ENCODE results near the gene S100B. TPM values are rescaled to one million over a fixed set of nuclear protein-coding genes. Genes with fewer than 3 reads are reported as not detected.

S100B gene
- total and polyA plus RNA-seq, 2 donors (not counting 3 experiments of a cell fraction or from before 2014, with no cell fraction given): not detected

DNA sequence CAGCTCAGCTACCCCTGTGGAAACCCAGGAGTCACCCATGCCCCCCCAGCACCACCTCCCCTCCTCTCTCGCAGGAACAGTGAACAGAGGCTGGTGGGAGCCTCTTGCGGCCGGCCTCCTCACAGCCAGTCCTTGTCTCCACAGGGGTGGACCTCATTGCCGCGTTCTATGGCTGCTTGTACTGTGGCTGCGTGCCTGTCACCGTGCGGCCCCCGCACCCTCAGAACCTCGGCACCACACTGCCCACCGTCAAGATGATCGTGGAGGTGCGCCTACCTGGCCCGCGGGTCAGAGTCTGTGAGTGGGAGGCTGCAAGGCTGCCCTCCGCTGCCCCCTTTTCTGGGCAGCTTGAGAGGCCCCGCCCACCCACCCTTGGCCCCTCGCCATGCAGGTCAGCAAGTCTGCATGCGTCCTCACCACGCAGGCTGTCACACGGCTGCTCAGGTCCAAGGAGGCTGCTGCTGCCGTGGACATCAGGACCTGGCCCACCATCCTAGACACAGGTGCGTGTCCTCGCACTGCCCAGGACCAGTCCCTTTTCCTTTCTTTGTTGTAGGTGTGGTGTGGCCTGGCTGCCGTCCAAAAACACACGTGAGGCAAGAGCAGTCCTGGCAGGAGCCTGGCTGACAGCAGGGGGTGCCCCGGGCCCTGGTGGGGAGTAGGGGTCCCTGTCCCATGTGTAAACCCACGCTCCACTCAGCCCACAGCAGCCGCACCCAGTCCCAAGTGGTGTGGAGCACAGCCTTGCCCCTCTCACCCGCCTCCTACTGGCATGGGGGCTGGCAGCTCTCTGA is 50.3 kb downstream of the S100B start:
- BruUV-seq (replicated peaks): no TSS peak
- H3K27me3 ChIP-seq (ENCODE audit: control insufficient read depth in 2 of 2, insufficient read depth in 2 of 2, low read length in 2 of 2): no peaks in the 10 kb centered on the region
- DNase-seq (ENCODE audit: low read depth, low spot score): no peak
- H3K4me2 ChIP-seq (ENCODE audit: insufficient read depth, low read length): no peak overlapping the region
- dilution Hi-C loops (cut with MboI; ENCODE audit: extremely low pct_ligation_motif_present, low sequenced_read_pairs) (no loop called here), intact Hi-C loops (cut with micrococcal nuclease) (no loop called here)
- TF ChIP-seq GATA2 (IDR thresholded peaks at IDR 0.05; ENCODE audit: insufficient read depth, insufficient read length, low read depth, low read length): no peak
- TF ChIP-seq FOS (IDR thresholded peaks at IDR 0.05; ENCODE audit: borderline replicate concordance, insufficient read depth, low read length): no peak
- TF ChIP-seq POLR2AphosphoS5 (IDR thresholded peaks at IDR 0.05; ENCODE audit: insufficient read depth, low read depth, low read length): no peak
- TF ChIP-seq POLR2A (IDR thresholded peaks at IDR 0.05; ENCODE audit: low read depth, low read length): no peak
- TF ChIP-seq EZH2 (IDR thresholded peaks at IDR 0.05; ENCODE audit: borderline replicate concordance, low read depth, low read length, severe bottlenecking): no peak
- TF ChIP-seq MYC (IDR thresholded peaks at IDR 0.05; ENCODE audit: low read depth, low read length): no peak
- TF ChIP-seq, protein P1, sequence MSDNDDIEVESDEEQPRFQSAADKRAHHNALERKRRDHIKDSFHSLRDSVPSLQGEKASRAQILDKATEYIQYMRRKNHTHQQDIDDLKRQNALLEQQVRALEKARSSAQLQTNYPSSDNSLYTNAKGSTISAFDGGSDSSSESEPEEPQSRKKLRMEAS (IDR thresholded peaks at IDR 0.05; ENCODE audit: insufficient read depth, insufficient read length): no peak
- TF ChIP-seq, protein P2, sequence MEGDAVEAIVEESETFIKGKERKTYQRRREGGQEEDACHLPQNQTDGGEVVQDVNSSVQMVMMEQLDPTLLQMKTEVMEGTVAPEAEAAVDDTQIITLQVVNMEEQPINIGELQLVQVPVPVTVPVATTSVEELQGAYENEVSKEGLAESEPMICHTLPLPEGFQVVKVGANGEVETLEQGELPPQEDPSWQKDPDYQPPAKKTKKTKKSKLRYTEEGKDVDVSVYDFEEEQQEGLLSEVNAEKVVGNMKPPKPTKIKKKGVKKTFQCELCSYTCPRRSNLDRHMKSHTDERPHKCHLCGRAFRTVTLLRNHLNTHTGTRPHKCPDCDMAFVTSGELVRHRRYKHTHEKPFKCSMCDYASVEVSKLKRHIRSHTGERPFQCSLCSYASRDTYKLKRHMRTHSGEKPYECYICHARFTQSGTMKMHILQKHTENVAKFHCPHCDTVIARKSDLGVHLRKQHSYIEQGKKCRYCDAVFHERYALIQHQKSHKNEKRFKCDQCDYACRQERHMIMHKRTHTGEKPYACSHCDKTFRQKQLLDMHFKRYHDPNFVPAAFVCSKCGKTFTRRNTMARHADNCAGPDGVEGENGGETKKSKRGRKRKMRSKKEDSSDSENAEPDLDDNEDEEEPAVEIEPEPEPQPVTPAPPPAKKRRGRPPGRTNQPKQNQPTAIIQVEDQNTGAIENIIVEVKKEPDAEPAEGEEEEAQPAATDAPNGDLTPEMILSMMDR (IDR thresholded peaks at IDR 0.05; ENCODE audit: extremely low read depth in 1 of 2, insufficient read depth in 1 of 2, low read depth in 1 of 2, low read length in 2 of 2): no peak
- no peak for TF ChIP-seq JUN (IDR thresholded peaks at IDR 0.05; ENCODE audit: borderline replicate concordance, insufficient read depth, insufficient read length, low read depth)
- ChIA-PET CTCF (no interaction called here), POLR2A (no interaction called here)
- no peak overlapping the region for H3K27ac ChIP-seq (ENCODE audit: insufficient read depth, low read depth, low read length)
- FAIRE-seq: no peak
- H4K20me1 ChIP-seq (replicated peaks; ENCODE audit: control insufficient read depth, extremely low read depth, insufficient read depth, low read length): no peaks in the 10 kb centered on the region
- H3K9me3 ChIP-seq (replicated peaks; ENCODE audit: control insufficient read depth, insufficient read depth, low read length): no peaks in the 10 kb centered on the region
- H2AFZ ChIP-seq (ENCODE audit: low read depth, low read length): no peak overlapping the region
- H3K4me1 ChIP-seq (ENCODE audit: control insufficient read depth, extremely low read depth, insufficient read depth, low read length): peaks cover 6% of the 10 kb centered on the region
- peaks cover 18 to 43% of the 10 kb centered on the region in 2 experiments for H3K36me3 ChIP-seq (ENCODE audit: control insufficient read depth in 2 of 2, extremely low read depth in 1 of 2, insufficient read depth in 2 of 2, low read length in 2 of 2)
- H3K9ac ChIP-seq (replicated peaks; ENCODE audit: extremely low read depth, insufficient read depth, low read length): no peak overlapping the region
- H3K4me3 ChIP-seq (replicated peaks in 1 of 3; ENCODE audit: insufficient read depth in 1 of 3, low read depth in 1 of 3, low read length in 3 of 3): no peak overlapping the region
- no peaks in the 10 kb centered on the region for H3K79me2 ChIP-seq (ENCODE audit: control insufficient read depth, insufficient read depth, low read length)
- no peaks in the 10 kb centered on the region for H3K9me1 ChIP-seq (replicated peaks; ENCODE audit: control insufficient read depth, extremely low read depth, insufficient read depth, low read length)

Measured in endothelial cell of umbilical vein (primary cell).